GM12892 (cell line): Measurements from ENCODE around the gene GNGT2.

ENCODE experiments used
- POLR2A ChIP-seq: IDR thresholded peaks from 2 replicates; pipeline ENCODE4 v1.6.1; 2011; ENCODE audit warnings: low read depth, low read length, control low read depth
- POLR2AphosphoS5 ChIP-seq: IDR thresholded peaks from 2 replicates; pipeline ENCODE4 v1.6.1; 2011; ENCODE audit warnings: low read depth, low read length, control low read depth
- TAF1 ChIP-seq: IDR thresholded peaks from 2 replicates; pipeline ENCODE4 v1.6.1; 2011; ENCODE audit warnings: low read depth, mild to moderate bottlenecking, control low read depth, low read length, borderline replicate concordance

DNA sequence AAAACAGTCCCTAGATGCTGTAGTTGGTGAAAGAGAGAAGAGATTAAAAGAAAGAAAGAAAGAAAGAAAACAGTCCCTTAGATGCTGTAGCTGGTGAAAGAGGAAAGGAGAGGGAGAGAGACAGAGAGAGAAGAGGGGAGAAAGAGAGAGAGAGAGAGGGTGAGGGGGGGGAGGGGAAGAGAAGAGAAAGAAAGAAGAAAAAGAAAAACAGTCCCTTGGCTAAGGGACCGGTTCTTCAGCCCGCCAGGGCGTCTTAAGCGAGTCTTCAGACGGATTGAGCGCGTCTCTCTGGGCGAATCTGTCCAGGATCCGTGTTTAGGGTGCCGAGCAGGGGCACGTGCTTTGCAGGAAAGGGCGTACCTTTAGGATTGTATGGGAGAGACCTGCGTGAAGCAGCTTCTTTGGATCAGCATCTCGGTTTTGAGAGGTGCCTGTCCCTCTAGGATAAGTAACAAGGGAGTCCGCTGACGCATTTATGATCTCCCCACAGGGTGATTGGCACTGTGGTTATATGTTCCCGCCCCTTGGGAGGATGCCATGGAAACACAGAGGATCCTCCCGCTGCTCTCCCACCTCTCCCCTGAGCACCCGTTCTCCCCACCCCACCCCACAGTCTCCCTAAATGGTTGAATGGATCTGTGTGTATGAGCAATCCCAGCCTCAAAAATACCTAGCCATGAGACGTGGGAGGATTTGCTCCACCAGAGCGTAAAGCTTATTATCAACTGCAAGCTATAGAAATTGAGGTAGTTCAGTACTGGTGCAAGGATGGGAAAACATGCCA lies 16.7 kb downstream of the GNGT2 start:
- TF ChIP-seq POLR2A (peak; percentile 8; the same call in 1 of the 2 replicates), POLR2AphosphoS5 (peak; percentile 49), TAF1 (no peak)
